Heart left ventricle (tissue), 16 donors: ENCODE measurements around the gene WDR76. TPM values are rescaled to one million over a fixed set of nuclear protein-coding genes. Genes with fewer than 3 reads are reported as not detected.
A peak's percentile ranks its signal among the peaks of the same experiment; 100 is the strongest.

Experiments used
- ATAC-seq, 4 donors: fragments of 200-7000 bp; cut with Tn5 transposase; one replicate each; pipeline ENCODE4 v1.9.1; 2020 to 2022; ENCODE audit warnings: moderate library complexity in 4 of 4, mild to moderate bottlenecking in 3 of 4, moderate number of reproducible peaks in 1 of 4
- DNase-seq, 5 donors: peaks; one replicate each; pipeline ENCODE4 v3.0.0-alpha.2; 2020
- H3K27ac ChIP-seq, 12 donors: fragments of 200-600 bp; sonication (generic) in 4 of 12; one replicate each; pipeline versions ENCODE4 v1.5.0 to v1.8.0; 2016 to 2022; ENCODE audit warnings: mild to moderate bottlenecking in 2 of 12
- H3K27me3 ChIP-seq, 9 donors: fragments of 200-600 bp; sonication (generic) in 2 of 9; one replicate each; pipeline versions ENCODE4 v1.5.1 to v1.8.0; 2016 to 2022; ENCODE audit warnings: mild to moderate bottlenecking in 3 of 9
- H3K36me3 ChIP-seq, 9 donors: fragments of 200-600 bp; sonication (generic) in 2 of 9; one replicate each; pipeline versions ENCODE4 v1.5.0 to v1.8.0; 2018 to 2022; ENCODE audit warnings: mild to moderate bottlenecking in 2 of 9
- H3K4me1 ChIP-seq, 12 donors: fragments of 200-600 bp; sonication (generic) in 4 of 12; one replicate each; pipeline versions ENCODE4 v1.5.0 to v1.8.0; 2016 to 2022; ENCODE audit warnings: mild to moderate bottlenecking in 3 of 12
- H3K4me3 ChIP-seq, 12 donors: fragments of 200-600 bp; sonication (generic) in 4 of 12; one replicate each; pipeline versions ENCODE4 v1.5.0 to v1.8.0; 2017 to 2022; ENCODE audit warnings: mild to moderate bottlenecking in 9 of 12, moderate library complexity in 4 of 12
- H3K9me3 ChIP-seq, 12 donors: fragments of 200-600 bp; sonication (generic) in 4 of 12; one replicate each; pipeline versions ENCODE4 v1.5.0 to v1.8.0; 2016 to 2022; ENCODE audit warnings: mild to moderate bottlenecking in 1 of 12
- CTCF ChIP-seq, 12 donors: fragments of 200-600 bp; sonication (generic) in 4 of 12; IDR thresholded peaks; one replicate each; pipeline versions ENCODE4 v1.5.0 to v1.8.0; 2018 to 2022; ENCODE audit warnings: antibody characterized with exemption in 12 of 12, mild to moderate bottlenecking in 5 of 12
- POLR2A ChIP-seq, 2 donors: fragments of 450-650 bp; IDR thresholded peaks; one replicate each; pipeline ENCODE4 v1.6.1; 2017; ENCODE audit warnings: antibody characterized with exemption in 2 of 2, mild to moderate bottlenecking in 2 of 2, moderate library complexity in 2 of 2
- WGBS, 4 donors: extraction: QIAGEN DNeasy Blood & Tissue Kit in 2 of 4; methylation state at CpG; one replicate each; pipeline versions ENCODE4 v1.1.5 to v1.1.7; 2013 to 2018; 5-methylcytosine and 5-hydroxymethylcytosine counted together
- intact Hi-C, 10 donors: fragments of 100-400 bp; cut with DNase I; formaldehyde crosslinking; loops; one replicate each; pipeline versions ENCODE4 v1.11.1 to v1.14.2; 2022
- polyA plus RNA-seq, 2 donors: library from polyadenylated mRNA; stranded (reverse); fragments of 200-250 nt; gene quantifications; one replicate each; pipeline ENCODE4 v1.2.3, GENCODE V29; 2013
- total RNA-seq, 9 donors: library from RNA; depleted of rRNA in 2 of 9; stranded (reverse); fragments of >200 nt in 2 of 9; fragmentation: NEBNext Ultra II Directional in 3 of 9; extraction: Animal tissue kit (Norgen Biotek cat#: 25700) in 3 of 9; gene quantifications; one replicate each; pipeline versions ENCODE4 v1.1.0 to v1.2.4, GENCODE V29; 2016 to 2023
- donor health status: ischemic (EF 13 %, LVEDD 7.1; RV severe dilation, severe dysfunction).
- donor health status: healthy with polysubstance abuse.
- donor health status: DM: no; HTN: yes; CAD: no.
- donor health status: DM: no; HTN: no; CAD: no.
- donor health status: ischemic (EF 25% LVEDD 6.9; RV normal size, moderate dysfunction).
- donor health status: ischemic (EF 25% LVEDD 5.7; RV mildly dilated, moderate dysfunction).
- donor health status: healthy.
- donor health status: DM: yes; HTN: yes; CAD: no.
- donor health status: ischemic (EF 35%, LVEDD 5.7; RV mildly dilated, moderate dysfunction).
- donor health status: nonischemic (EF 11% LVEDD 7.7; RV severe dilation, severe dysfunction).
- donor health status: DM: yes; HTN: yes; CAD: no.
- donor health status: PGD.
- donor health status: ischemic (EF 29% LVEDD 5.4; RV normal size, mild dysfunction).
- donor health status: nonischemic (EF 23%, LVEDD 6.1; RV moderate dilation, normal function).

WDR76 gene
- total and polyA plus RNA-seq, 11 donors = 0.52 to 7.4 (median 1.3) TPM

- 29 to 51% (median 38%) methylated on average over 5 of the region's 5 CpGs for WGBS, 4 donors
- H3K27ac ChIP-seq = peak overlapping the region in 9 of 12 donors; percentile 77 to 96 (median 89)
- ATAC-seq = no peak
- intact Hi-C loops = loop anchor here in 2 of 10 donors (2.0 kb wide), 1 partner anchor 17 kb away; no protein-coding TSS in a partner anchor
- no peaks in the 10 kb centered on the region for H3K9me3 ChIP-seq
- no peak for DNase-seq
- no peak overlapping the region for H3K4me3 ChIP-seq
- no peaks in the 10 kb centered on the region for H3K27me3 ChIP-seq
- TF ChIP-seq POLR2A (IDR thresholded peaks at IDR 0.05) (no peak), CTCF (IDR thresholded peaks at IDR 0.05) (no peak)
- no peaks in the 10 kb centered on the region for H3K36me3 ChIP-seq
- H3K4me1 ChIP-seq = peaks cover 0 to 66% (median 20%) of the 10 kb centered on the region in 12 donors
Observed at GRCh38 chr15:43895586-43895985, 68.8 kb downstream of the WDR76 start.

GRCh38 chr15:43896543-43896942 lies 69.7 kb downstream of the WDR76 start:
- no peak overlapping the region for H3K4me3 ChIP-seq
- TF ChIP-seq POLR2A (IDR thresholded peaks at IDR 0.05) = no peak
- TF ChIP-seq CTCF (IDR thresholded peaks at IDR 0.05) = no peak
- H3K27me3 ChIP-seq = no peaks in the 10 kb centered on the region
- no peaks in the 10 kb centered on the region for H3K36me3 ChIP-seq
- H3K27ac ChIP-seq = peak overlapping the region in 1 of 12 donors; percentile 13
- 94 to 100% (median 95%) methylated on average over 1 of the region's 1 CpG for WGBS, 4 donors
- peaks cover 0 to 56% (median 19%) of the 10 kb centered on the region in 12 donors for H3K4me1 ChIP-seq
- no peaks in the 10 kb centered on the region for H3K9me3 ChIP-seq
- DNase-seq (no peak), ATAC-seq (no peak)
- intact Hi-C loops = no loop called here

GRCh38 chr15:43898891-43899290 lies 72.1 kb downstream of the WDR76 start:
- intact Hi-C loops = no loop called here
- DNase-seq = no peak
- Histone ChIP-seq H3K4me3 (no peak overlapping the region), H3K9me3 (no peaks in the 10 kb centered on the region), H3K36me3 (no peaks in the 10 kb centered on the region), H3K27me3 (no peaks in the 10 kb centered on the region), H3K27ac (peak overlapping the region in 5 of 12 donors; percentile 36 to 54 (median 42)), H3K4me1 (peaks cover 0 to 41% (median 17%) of the 10 kb centered on the region in 12 donors)
- TF ChIP-seq CTCF (IDR thresholded peaks at IDR 0.05) (no peak), POLR2A (IDR thresholded peaks at IDR 0.05) (no peak)
- WGBS, 4 donors = 30 to 46% (median 37%) methylated on average over 2 of the region's 2 CpGs
- no peak for ATAC-seq

DNA sequence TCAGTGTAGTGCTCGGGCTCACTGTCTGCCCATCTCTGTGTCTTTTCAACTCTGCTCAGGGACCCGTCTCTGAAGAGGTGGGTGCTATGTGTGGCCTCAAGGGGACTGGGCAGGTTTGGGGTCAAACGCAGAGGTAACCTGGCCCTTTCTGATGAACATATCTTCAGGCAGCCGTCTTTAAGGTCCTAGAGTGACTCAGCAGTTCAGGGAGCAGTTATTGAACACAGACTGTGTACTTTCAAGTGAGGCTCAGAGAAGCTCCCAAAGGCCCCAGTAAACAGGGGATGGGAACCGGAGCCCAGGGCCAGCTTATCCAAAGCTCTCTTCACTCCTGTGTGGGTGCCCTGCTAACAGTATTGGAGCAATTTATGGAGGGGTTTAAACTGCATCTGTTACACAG lies 73.1 kb downstream of the WDR76 start:
- Histone ChIP-seq H3K4me1 (peaks cover 0 to 37% (median 14%) of the 10 kb centered on the region in 12 donors), H3K9me3 (no peaks in the 10 kb centered on the region), H3K36me3 (no peaks in the 10 kb centered on the region), H3K4me3 (no peak overlapping the region), H3K27ac (peak overlapping the region in 3 of 12 donors; percentile 5 to 26 (median 19)), H3K27me3 (no peaks in the 10 kb centered on the region)
- intact Hi-C loops = loop anchor here in 7 of 10 donors (5.0 to 10.0 kb wide), 5 partner anchors 135 to 325 kb away; no protein-coding TSS in a partner anchor
- 75 to 81% (median 78%) methylated on average over 2 to 5 of the region's 5 CpGs for WGBS, 4 donors
- ATAC-seq = no peak
- no peak for TF ChIP-seq POLR2A (IDR thresholded peaks at IDR 0.05)
- TF ChIP-seq CTCF (IDR thresholded peaks at IDR 0.05) = no peak
- DNase-seq = no peak
